Activated effector memory CD4-positive, alpha-beta T cell treated with anti-CD3 and anti-CD28 coated beads, Interleukin-2, amount 50 U/mL, for 16 hours (primary cell): ENCODE results near the gene APCDD1.
A peak's percentile ranks its signal among the peaks of the same experiment; 100 is the strongest.
"Not testable (repeated sequence)": the region's sequence is repeated elsewhere in the genome, so short reads cannot be mapped to it uniquely, and the experiment has no call there.

Experiments
- DNase-seq: peaks from one replicate; pipeline ENCODE4 v3.0.0-alpha.2; 2020

The APCDD1 gene

DNA sequence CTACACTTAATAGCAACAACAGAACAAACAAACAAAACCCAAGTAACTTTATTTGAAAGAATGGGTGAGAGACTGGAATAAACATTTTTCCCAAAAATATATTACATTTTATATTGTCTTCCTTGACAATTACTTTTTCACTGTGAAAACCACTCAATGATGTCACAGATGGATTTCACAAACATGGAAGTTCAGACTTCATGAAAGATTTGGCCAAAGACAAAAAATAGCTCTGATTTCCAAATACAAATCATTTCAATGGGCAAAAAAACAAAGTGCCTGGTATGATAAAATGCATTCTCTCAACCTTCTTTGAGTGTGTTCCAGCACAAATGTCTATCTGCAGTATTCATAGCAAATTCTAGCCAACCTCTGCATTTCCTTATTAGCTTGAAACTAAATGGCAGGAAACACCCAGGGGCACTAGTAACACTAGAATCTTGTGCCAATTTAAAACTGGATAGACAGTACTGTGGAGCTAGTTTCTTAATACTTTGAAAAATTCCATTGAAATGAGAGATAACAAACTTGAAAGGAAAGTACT, 42.8 kb downstream of the APCDD1 start:
- DNase-seq, result no peak

DNA sequence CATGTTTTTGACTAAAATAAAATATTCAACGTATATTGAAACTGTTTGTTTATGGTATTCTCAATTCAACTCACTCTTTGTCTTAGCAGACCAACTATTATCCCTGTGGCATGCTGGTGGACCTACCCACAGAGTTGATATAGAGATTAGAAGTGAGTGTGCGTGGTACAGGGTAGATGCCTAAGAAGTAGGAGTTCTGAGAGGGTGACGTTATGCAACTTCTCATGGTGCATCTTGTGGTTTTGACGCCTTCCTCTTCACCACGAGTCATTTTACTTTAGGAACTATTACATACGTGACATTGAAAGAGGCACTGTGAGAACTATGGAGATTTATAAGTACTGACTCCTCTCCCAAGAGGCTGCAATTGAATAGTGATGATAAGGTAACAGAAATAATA, 44.8 kb downstream of the APCDD1 start:
- no peak for DNase-seq

DNA sequence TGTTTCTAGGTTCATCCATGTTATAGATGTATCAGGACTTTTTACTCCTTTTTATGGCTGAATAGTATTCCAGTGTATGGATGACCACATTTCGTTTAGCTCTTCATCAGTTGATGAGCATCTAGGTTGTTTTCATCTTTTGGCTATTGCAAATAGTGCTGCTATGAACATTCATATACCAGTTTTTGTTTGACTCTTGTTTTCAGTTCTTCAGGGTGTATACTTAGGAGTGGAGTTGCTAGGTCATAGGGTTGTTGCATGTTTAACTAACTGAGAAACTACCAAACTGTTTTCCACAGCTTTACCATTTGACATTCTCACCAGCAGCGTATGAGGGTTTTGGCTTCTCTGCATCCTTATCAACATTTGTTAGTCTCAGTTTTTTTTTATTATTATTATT, 45.6 kb downstream of the APCDD1 start:
- no peak for DNase-seq

DNA sequence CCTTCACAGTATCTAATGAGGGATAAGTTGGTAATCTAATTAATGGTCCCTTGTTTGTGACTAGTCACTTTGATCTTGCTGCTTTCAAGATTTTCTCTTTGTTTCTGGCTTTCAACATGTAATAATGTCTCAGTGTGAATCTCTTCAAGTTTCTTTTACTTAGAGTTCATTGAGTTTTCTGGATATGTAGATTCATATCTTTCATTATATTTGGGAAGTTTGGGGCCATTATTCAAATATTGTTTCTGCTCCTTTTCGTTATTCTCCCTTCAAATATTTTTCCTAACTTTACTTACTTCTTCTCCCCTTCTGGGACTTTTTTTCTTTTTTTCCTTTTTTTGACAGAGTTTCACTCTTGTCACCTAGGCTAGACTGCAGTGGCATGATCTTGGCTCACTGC, 50.3 kb downstream of the APCDD1 start:
- DNase-seq, result no peak

DNA sequence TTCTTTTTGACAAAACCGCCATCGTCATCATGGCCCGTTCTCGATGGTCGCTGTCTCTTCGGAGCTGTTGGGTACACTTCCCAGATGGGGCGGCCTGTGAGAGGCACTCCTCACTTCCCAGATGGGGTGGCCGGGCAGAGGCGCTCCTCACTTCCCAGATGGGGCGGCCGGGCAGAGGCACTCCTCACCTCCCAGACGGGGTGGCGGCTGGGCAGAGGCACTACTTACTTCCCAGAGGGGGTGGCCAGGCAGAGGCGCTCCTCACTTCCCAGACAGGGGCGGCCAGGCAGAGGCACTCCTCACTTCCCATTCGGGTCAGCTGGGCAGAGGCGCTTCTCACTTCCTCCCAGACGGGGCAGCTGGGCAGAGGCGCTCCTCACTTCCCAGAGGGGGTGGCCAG, 51.5 kb downstream of the APCDD1 start:
- DNase-seq, result not testable (repeated sequence)

DNA sequence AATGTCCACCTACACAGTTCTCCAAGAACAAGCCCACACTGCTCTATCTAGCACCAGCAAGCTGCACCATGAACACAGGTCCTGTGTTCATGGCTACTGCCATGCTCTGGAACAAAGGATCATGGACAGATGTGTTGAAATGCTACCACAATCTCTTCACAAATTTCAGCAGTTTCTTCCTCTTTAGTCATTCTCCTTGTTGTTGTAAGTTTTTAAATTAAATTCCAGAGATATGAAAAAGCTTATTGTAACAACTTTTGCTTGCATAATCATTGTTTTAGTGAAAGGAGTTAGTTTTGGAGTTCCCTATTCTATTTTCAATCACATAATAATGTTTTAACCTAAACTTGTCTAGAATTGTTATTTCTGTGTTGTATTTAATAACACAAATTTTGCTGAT, 54.2 kb downstream of the APCDD1 start:
- DNase-seq, result no peak

DNA sequence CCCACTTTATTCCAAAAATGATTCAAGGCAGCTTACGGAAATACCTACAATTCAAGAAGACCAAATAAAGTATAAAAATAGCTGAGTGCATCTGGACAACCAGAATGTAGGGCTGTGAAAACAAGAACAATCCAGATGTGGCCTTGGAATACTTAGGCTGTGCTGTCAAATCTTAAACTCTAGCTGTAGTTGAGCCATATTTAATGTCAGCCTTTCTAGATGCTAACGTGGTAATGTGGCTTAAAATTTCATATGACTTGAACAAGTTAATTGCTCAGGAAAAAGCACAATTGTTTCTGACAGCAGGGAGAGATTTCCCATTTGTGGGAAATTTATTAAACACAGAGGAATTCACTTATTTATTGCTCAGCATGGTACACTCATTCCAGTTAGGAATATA, 56.8 kb downstream of the APCDD1 start:
- DNase-seq, result no peak

GRCh38 chr18:10514082-10514481, 59.6 kb downstream of the APCDD1 start:
- no peak for DNase-seq

DNA sequence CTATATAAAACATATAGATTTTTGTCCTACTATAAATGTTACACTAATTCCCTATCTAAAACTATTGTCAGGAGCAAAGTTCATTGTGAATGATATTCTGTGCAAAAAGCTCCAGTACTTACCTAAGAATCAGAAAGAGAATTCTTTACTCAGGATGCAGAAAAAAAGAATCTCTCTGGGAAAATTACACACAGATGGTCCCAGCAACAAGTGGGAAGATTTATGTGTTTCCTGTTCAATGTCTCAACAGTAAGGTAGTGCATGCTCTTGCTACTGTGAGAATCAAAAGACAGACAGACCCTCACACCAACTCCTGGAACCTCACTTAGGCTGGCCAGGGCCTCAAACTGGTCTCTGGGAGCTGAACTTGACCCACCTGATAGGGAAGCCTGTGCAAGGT, 60.2 kb downstream of the APCDD1 start:
- DNase-seq, result no peak

- no peak for DNase-seq
Measured at GRCh38 chr18:10515456-10515855, 61.0 kb downstream of the APCDD1 start.

- no peak for DNase-seq
Measured at GRCh38 chr18:10516078-10516477, 61.6 kb downstream of the APCDD1 start.

GRCh38 chr18:10518595-10519255, 64.3 kb downstream of the APCDD1 start:
- no peak for DNase-seq

DNA sequence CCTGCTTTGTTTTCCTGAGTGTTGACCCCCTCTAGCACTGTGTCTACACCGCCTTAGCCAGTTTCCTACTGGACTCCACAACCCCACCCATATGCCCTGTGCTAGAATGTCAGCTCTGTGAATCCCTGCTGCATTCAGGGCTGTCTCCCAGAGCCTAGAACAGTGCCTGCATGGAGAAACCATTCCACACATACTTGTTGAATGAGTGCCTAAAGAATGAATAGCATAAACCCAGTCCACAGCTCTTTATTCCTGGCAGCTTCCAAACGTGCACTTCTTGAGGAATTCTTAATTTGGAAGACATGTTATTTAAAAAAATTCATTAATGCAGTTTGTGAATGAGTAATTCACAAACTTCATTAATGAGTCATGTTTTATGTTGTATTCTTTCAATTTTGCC, 64.9 kb downstream of the APCDD1 start:
- no peak for DNase-seq

DNA sequence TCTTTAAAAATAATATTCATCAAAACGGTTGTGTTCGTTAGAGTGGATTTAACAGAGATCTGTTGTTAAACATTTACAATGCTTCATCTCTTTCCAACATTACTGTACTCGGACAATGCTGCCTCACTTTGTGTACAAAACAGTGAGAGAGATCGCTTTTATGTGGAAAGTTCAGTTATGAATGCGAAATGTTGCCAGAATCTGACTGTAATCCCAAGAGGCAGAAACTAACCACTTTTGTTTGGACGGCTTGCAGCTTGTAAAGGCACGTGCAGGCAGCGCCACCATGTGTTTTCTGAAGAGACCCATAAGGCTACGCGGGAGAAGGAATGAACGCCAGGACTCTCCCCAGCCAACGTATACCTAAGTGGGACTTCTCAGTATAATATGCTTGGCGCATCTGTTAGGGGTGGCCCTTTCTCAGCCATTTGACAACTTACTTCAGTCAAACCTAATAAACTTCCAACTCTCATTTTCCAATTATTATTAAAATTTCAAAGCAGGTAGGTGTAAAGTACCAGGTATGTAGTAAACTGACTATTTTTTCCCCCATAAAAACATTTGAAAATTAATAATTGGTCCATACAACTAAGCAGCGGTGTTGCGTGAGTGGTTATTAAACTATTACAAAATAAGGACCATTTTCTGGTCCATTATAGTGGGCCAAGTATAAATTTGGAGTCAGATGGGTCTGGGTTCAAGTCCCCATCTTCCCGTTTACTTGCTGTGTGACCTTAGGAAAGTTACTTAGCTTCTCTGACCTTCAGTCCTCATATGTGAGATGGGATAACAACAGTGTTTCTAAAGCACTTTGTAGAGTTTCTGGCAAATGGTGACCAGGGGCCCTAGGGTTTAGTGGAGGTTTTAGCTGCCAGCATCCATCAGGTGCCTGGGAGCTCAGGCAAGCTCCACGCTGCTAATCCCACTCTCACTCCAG, 65.8 kb downstream of the APCDD1 start:
- peak; percentile 78 for DNase-seq

DNA sequence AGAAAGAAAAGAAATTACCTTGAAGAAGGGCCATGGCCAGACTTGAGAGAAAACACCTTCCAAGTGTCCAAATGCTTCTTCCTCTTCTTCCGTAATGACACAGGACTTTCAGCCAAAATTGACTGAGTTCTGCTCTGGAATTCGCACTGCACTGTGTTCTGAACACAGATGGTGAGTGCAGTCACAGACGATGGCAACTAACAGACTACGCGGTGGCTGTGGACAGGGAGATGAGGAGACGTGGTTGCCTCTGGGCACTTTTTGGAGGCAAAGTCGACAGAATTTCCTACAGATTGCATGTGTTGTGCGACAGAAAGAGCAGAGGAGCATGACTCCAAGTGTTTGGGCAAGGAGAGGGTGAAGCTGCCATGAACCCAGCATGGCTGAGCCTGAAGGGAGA, 67.1 kb downstream of the APCDD1 start:
- no peak for DNase-seq

DNA sequence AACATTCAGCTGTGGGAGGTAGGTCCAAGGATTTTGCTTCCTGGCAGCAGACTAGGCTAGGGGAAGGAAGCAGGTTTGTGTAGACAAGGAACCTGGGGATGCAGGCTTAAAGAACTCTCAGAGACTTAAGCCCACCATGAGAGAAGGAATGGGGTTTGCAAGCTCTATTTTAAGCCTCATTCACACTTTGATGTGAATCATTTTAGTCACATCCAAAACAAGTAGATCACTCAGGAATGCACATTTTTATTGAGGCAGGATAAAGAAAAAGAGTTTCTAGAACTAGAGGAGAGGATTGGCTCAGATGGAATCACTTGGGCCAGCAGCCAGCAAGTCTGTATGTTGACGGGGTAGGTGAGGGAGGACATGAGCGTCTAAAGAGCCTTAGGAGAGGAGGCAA, 68.1 kb downstream of the APCDD1 start:
- no peak for DNase-seq

GRCh38 chr18:10523544-10523943, 69.1 kb downstream of the APCDD1 start:
- no peak for DNase-seq

GRCh38 chr18:10524507-10525370, 70.3 kb downstream of the APCDD1 start:
- no peak for DNase-seq

GRCh38 chr18:10525371-10525691, 70.9 kb downstream of the APCDD1 start:
- DNase-seq, result no peak

DNA sequence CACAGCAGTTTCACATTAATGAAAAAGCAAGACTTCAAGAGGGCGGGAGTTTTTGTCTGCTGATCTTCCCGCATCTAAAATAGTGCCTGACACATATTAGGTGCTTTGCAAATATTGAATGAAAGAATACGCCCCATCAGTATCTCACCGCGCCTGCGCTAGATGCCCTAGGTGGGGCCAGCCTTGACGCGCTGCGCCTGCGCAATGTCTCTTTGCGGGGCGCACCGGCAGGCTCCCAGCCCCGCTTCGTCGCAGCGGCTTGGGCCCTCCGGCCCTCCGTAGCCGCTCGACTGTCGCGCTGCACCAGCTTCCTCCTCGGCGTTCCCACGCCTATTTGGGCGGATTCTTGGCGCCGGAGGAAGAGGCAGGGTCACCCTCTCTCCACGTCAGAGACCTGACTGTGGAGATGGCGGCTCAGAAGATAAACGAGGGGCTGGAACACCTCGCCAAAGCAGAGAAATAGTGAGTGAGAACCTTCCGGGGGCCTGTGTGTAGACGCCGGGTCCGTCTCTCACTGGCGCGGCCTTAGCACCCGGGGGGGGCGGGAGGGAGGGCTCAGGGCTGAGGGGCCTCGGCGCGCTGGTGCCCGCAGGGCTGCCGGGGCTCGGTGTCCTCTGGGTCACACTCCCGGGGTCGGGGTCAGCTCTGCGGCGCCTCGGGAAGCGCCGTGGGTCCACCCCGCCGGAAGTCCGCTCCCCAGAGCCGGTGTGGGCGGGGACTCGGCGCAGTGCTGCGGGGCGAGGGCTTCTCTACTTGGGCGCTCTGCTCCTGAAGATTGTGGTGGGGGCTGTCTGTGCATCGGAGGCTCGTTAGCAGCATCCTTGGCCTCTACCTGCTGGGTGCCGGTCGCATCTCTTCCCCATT, 71.5 kb downstream of the APCDD1 start, which contains the start of gene NAPG:
Gene NAPG (plus strand): TSS at position 331 of the 864 bp plus-strand sequence. CDS start 76 bp downstream, at position 407.
- peak; percentile 96 for DNase-seq

DNA sequence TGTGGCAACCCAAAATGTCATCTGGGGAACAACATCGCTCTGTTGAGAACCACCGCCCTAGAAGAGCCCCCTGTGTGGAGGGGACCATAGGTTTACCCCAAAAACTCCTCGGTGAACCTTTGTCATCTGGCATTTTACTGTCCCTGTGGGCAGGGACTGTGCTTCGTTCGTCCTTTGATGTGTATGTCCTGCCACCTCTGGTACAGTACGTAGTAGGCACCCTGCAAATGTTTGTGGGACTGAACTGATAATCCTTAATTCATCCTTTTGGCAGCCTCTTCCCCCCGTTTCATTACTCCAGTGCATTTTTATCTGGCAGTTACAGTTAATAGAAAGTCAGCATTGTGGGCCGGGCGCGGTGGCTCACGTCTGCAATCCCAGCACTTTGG, 72.1 kb downstream of the APCDD1 start:
- DNase-seq, result no peak

DNA sequence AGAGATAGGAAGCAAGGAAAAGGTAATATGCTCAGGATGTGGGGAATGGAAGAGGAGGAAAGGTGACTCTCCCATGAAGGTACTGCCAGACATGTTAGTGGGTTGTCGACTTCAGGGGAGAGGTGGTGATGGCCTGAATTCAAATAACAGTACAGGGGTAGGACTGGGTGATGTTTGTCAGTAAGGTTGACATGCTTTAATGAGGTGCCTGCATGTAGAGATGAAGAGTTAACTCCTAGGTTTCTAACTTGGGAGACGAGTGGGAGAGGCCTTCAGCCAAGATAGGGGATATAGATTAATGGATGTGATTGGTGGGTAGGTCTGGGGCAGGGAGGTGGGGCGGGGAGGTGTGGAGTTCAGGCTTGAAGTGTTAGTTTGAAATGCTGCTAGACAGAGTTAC, 74.0 kb downstream of the APCDD1 start:
- DNase-seq, result no peak
